ENCODE results near the gene EXPH5. TPM values are rescaled to one million over a fixed set of nuclear protein-coding genes. Genes with fewer than 3 reads are reported as not detected.

EXPH5 gene
- total RNA-seq, 1 experiment from 2014 or later: 18.3 TPM

GRCh38 chr11:108571001-108571400, 22.6 kb downstream of the EXPH5 start (continued):
- TF ChIP-seq MAX (IDR thresholded peaks at IDR 0.05): no peak
- no peak for TF ChIP-seq ZNF274 (IDR thresholded peaks at IDR 0.05; ENCODE audit: low read depth, low read length)
- TF ChIP-seq CTCF (IDR thresholded peaks at IDR 0.05 in 2 of 3, conservative IDR thresholded peaks at IDR 0.05 in 1 of 3; ENCODE audit: borderline replicate concordance in 1 of 3, insufficient read depth in 1 of 3, low read depth in 2 of 3, low read length in 2 of 3): no peak
- TF ChIP-seq POLR2AphosphoS5 (IDR thresholded peaks at IDR 0.05; ENCODE audit: low read depth, low read length): no peak
- no peak for TF ChIP-seq JUND (IDR thresholded peaks at IDR 0.05)
- no peak for TF ChIP-seq POLR2A (IDR thresholded peaks at IDR 0.05; ENCODE audit: borderline replicate concordance, extremely low read depth, insufficient read depth, insufficient read length)
- no peak for TF ChIP-seq CBX3 (IDR thresholded peaks at IDR 0.05; ENCODE audit: low read depth)
- no peak for TF ChIP-seq CEBPB (IDR thresholded peaks at IDR 0.05; ENCODE audit: low read depth)
- no peak for TF ChIP-seq SP1 (IDR thresholded peaks at IDR 0.05; ENCODE audit: low read depth)

GRCh38 chr11:108569896-108570295, 23.7 kb downstream of the EXPH5 start:
- Histone ChIP-seq H3K4me2 (ENCODE audit: low read length) (no peak overlapping the region), H3K4me1 (ENCODE audit: control insufficient read depth in 1 of 2, insufficient read depth in 2 of 2, low read length in 2 of 2) (peaks cover 2 to 12% of the 10 kb centered on the region in 2 experiments; a peak in 2 of 4 replicates), H3K36me3 (ENCODE audit: control insufficient read depth in 1 of 2, insufficient read depth in 2 of 2, low read length in 2 of 2) (no peaks in the 10 kb centered on the region), H4K20me1 (ENCODE audit: insufficient read depth) (no peaks in the 10 kb centered on the region), H3K9me2 (ENCODE audit: insufficient read depth) (no peaks in the 10 kb centered on the region), H3K79me2 (ENCODE audit: insufficient read depth, low read length) (no peaks in the 10 kb centered on the region), H2AFZ (ENCODE audit: low read depth, low read length, poor library complexity, severe bottlenecking) (no peak overlapping the region), H3K9ac (ENCODE audit: low read length) (no peak overlapping the region), H3K9me3 (ENCODE audit: control insufficient read depth in 1 of 2, insufficient read depth in 1 of 2, low read depth in 1 of 2, low read length in 2 of 2) (no peaks in the 10 kb centered on the region), H3K27me3 (ENCODE audit: insufficient read depth, low read length) (no peaks in the 10 kb centered on the region), H3K27ac (ENCODE audit: low read depth, low read length) (no peak overlapping the region), H3K4me3 (replicated peaks in 1 of 2; ENCODE audit: low read depth in 1 of 2, low read length in 2 of 2) (no peak overlapping the region)
- BruUV-seq (replicated peaks): no TSS peak
- POLR2A ChIA-PET: no interaction called here
- CTCF ChIA-PET: no interaction called here
- no peak for DNase-seq (ENCODE audit: low read depth, low spot score)
- RAD21 ChIA-PET (ENCODE audit: low non-redundant PET in 1 of 2, low total read pairs in 2 of 2, uncharacterized antibody in 2 of 2, unreplicated experiment in 2 of 2): no interaction called here
- no peak for ATAC-seq
- intact Hi-C loops (cut with micrococcal nuclease): no loop called here
- TF ChIP-seq CBX3 (IDR thresholded peaks at IDR 0.05; ENCODE audit: low read depth) (no peak), REST (IDR thresholded peaks at IDR 0.05; ENCODE audit: low read depth) (no peak), CTCF (IDR thresholded peaks at IDR 0.05 in 2 of 3, conservative IDR thresholded peaks at IDR 0.05 in 1 of 3; ENCODE audit: borderline replicate concordance in 1 of 3, insufficient read depth in 1 of 3, low read depth in 2 of 3, low read length in 2 of 3) (no peak), EZH2 (IDR thresholded peaks at IDR 0.05) (no peak), YY1 (IDR thresholded peaks at IDR 0.05; ENCODE audit: extremely low read depth, insufficient replicate concordance, low read depth, low read length) (no peak), POLR2AphosphoS5 (IDR thresholded peaks at IDR 0.05; ENCODE audit: low read depth, low read length) (no peak), SRF (IDR thresholded peaks at IDR 0.05; ENCODE audit: low read depth) (no peak), ZFX (IDR thresholded peaks at IDR 0.05) (no peak), SIN3A (IDR thresholded peaks at IDR 0.05; ENCODE audit: low read depth) (no peak), ZBTB33 (IDR thresholded peaks at IDR 0.05; ENCODE audit: extremely low read depth, insufficient replicate concordance, low read length) (no peak)

Measured in HCT116 (cell line).